ENCODE results near the gene SLC29A2.
"Not testable (repeated sequence)": the region's sequence is repeated elsewhere in the genome, so short reads cannot be mapped to it uniquely, and the experiment has no call there.

- not testable (repeated sequence) for TF ChIP-seq CTCF (IDR thresholded peaks at IDR 0.05; ENCODE audit: low read depth, low read length); POLR2A (IDR thresholded peaks at IDR 0.05; ENCODE audit: extremely low read depth, insufficient read length); MAX (IDR thresholded peaks at IDR 0.05; ENCODE audit: low read depth, low read length)
These were observed 20.9 kb downstream of the SLC29A2 start for GRCh38 chr11:66350560-66351235.

Measured in NB4 (cell line).